Neural progenitor cell (in vitro differentiated cells): ENCODE data around the gene HSD11B1. TPM values are rescaled to one million over a fixed set of nuclear protein-coding genes. Genes with fewer than 3 reads are reported as not detected.

Experiments
- DNase-seq: peaks from one replicate; pipeline ENCODE4 v3.0.0-alpha.2; 2016; ENCODE audit warnings: low spot score
- H2AFZ ChIP-seq: fragments of 200-600 bp; sonication (generic); replicated peaks from 2 replicates; pipeline ENCODE4 v1.6.1; 2016; ENCODE audit warnings: antibody characterized with exemption
- H3F3A ChIP-seq: fragments of 200-600 bp; sonication (generic); 2 replicates; pipeline ENCODE4 v1.6.1; 2016; ENCODE audit warnings: antibody characterized with exemption, low read depth
- H3K27ac ChIP-seq: fragments of 200-600 bp; sonication (generic); 2 replicates; pipeline ENCODE4 v1.5.1; 2016; ENCODE audit warnings: mild to moderate bottlenecking
- H3K27me3 ChIP-seq: fragments of 200-600 bp; sonication (generic); 2 replicates; pipeline ENCODE4 v1.6.1; 2016; ENCODE audit warnings: mild to moderate bottlenecking, moderate library complexity
- H3K36me3 ChIP-seq: fragments of 200-600 bp; sonication (generic); 2 replicates; pipeline ENCODE4 v1.5.1; 2016
- H3K4me1 ChIP-seq: fragments of 200-600 bp; sonication (generic); 2 replicates; pipeline ENCODE4 v1.6.1; 2016; ENCODE audit warnings: mixed run types
- H3K4me2 ChIP-seq: fragments of 200-600 bp; sonication (generic); 2 replicates; pipeline ENCODE4 v1.6.1; 2016
- H3K4me3 ChIP-seq: fragments of 200-600 bp; sonication (generic); 2 replicates; pipeline ENCODE4 v1.5.1; 2016
- H3K79me2 ChIP-seq: fragments of 200-600 bp; sonication (generic); 2 replicates; pipeline ENCODE4 v1.6.1; 2016; ENCODE audit warnings: low read depth
- H3K9ac ChIP-seq: fragments of 200-600 bp; sonication (generic); 2 replicates; pipeline ENCODE4 v1.6.1; 2016
- H3K9me3 ChIP-seq: fragments of 200-600 bp; sonication (generic); 2 replicates; pipeline ENCODE4 v1.5.1; 2016; ENCODE audit warnings: low read depth
- H4K20me1 ChIP-seq: fragments of 200-600 bp; sonication (generic); 2 replicates; pipeline ENCODE4 v1.6.1; 2016; ENCODE audit warnings: low read depth
- H3K27ac Mint-ChIP-seq: 3 replicates; pipeline ENCODE4 v1.8.0; 2021; ENCODE audit warnings: mixed read lengths
- H3K27me3 Mint-ChIP-seq: 2 replicates; pipeline ENCODE4 v1.8.0; 2022; ENCODE audit warnings: low read depth, mild to moderate bottlenecking, inconsistent platforms, moderate library complexity, mixed read lengths; ENCODE audit not compliant: insufficient read depth
- H3K36me3 Mint-ChIP-seq: 3 replicates; pipeline ENCODE4 v1.8.0; 2021; ENCODE audit warnings: mixed read lengths
- H3K4me1 Mint-ChIP-seq: 3 replicates; pipeline ENCODE4 v1.8.0; 2021; ENCODE audit warnings: mixed read lengths
- H3K4me3 Mint-ChIP-seq: 3 replicates; pipeline ENCODE4 v1.8.0; 2021; ENCODE audit warnings: mild to moderate bottlenecking, moderate library complexity, mixed read lengths
- H3K9me3 Mint-ChIP-seq: 3 replicates; pipeline ENCODE4 v1.8.0; 2020; ENCODE audit warnings: mixed read lengths
- CTCF ChIP-seq: fragments of 200-600 bp; sonication (generic); IDR thresholded peaks from 2 replicates; pipeline ENCODE4 v1.5.1; 2017; ENCODE audit warnings: antibody characterized with exemption, mild to moderate bottlenecking
- EZH2 ChIP-seq: fragments of 200-600 bp; sonication (generic); IDR thresholded peaks from 2 replicates; pipeline ENCODE4 v1.6.1; 2017; ENCODE audit warnings: antibody characterized with exemption, mild to moderate bottlenecking, moderate library complexity
- EZH2phosphoT487 ChIP-seq: fragments of 200-600 bp; sonication (generic); IDR thresholded peaks from 2 replicates; pipeline ENCODE4 v1.6.1; 2017; ENCODE audit warnings: antibody characterized with exemption
- total RNA-seq: library from RNA; depleted of rRNA; stranded (reverse); fragments of >200 nt; gene quantifications from 2 replicates; pipeline ENCODE4 v1.2.3, GENCODE V29; 2015; ENCODE audit warnings: low replicate concordance

The HSD11B1 gene
- total RNA-seq, 1 donor from 2014 or later, result not detected

- TF ChIP-seq EZH2 (no peak), CTCF (no peak), EZH2phosphoT487 (no peak)
Measured at GRCh38 chr1:209657918-209658317, 46.7 kb upstream of the HSD11B1 start.

GRCh38 chr1:209659909-209660308 is 44.7 kb upstream of the HSD11B1 start:
- Histone ChIP-seq H3K27me3 (no peaks in the 10 kb centered on the region), H4K20me1 (no peaks in the 10 kb centered on the region), H3K9me3 (no peaks in the 10 kb centered on the region), H3K79me2 (no peaks in the 10 kb centered on the region), H3K4me1 (peaks cover 12% of the 10 kb centered on the region), H3K9ac (no peak overlapping the region), H3K36me3 (no peaks in the 10 kb centered on the region), H3K4me2 (no peak overlapping the region), H3K4me3 (no peak overlapping the region), H2AFZ (no peak overlapping the region), H3K27ac (no peak overlapping the region), H3F3A (peaks cover 3% of the 10 kb centered on the region)
- TF ChIP-seq CTCF (no peak), EZH2 (no peak), EZH2phosphoT487 (no peak)
- peak; percentile 27 for DNase-seq
- no peak overlapping the region for H3K27ac Mint-ChIP-seq
- no peaks in the 10 kb centered on the region for H3K36me3 Mint-ChIP-seq
- no peaks in the 10 kb centered on the region for H3K27me3 Mint-ChIP-seq
- peaks cover 25% of the 10 kb centered on the region for H3K4me1 Mint-ChIP-seq
- H3K4me3 Mint-ChIP-seq, result no peak overlapping the region
- H3K9me3 Mint-ChIP-seq, result no peaks in the 10 kb centered on the region

More at GRCh38 chr1:209657918-209658317, 46.7 kb upstream of the HSD11B1 start:
- H3K4me3 ChIP-seq, result no peak overlapping the region
- peaks cover 16% of the 10 kb centered on the region for H3K4me1 ChIP-seq
- H4K20me1 ChIP-seq, result no peaks in the 10 kb centered on the region
- no peak for DNase-seq
- H3K27ac ChIP-seq, result no peak overlapping the region
- no peaks in the 10 kb centered on the region for H3K36me3 ChIP-seq
- Mint-ChIP-seq H3K4me1 (peaks cover 34% of the 10 kb centered on the region), H3K4me3 (no peak overlapping the region), H3K9me3 (no peaks in the 10 kb centered on the region), H3K27ac (no peak overlapping the region), H3K27me3 (peaks cover 4% of the 10 kb centered on the region), H3K36me3 (no peaks in the 10 kb centered on the region)
- H3K4me2 ChIP-seq, result no peak overlapping the region
- H2AFZ ChIP-seq, result no peak overlapping the region
- no peaks in the 10 kb centered on the region for H3K79me2 ChIP-seq
- no peaks in the 10 kb centered on the region for H3K27me3 ChIP-seq
- no peak overlapping the region for H3K9ac ChIP-seq
- H3K9me3 ChIP-seq, result no peaks in the 10 kb centered on the region
- H3F3A ChIP-seq, result peaks cover 3% of the 10 kb centered on the region

- Histone ChIP-seq H3F3A (peaks cover 3% of the 10 kb centered on the region), H3K79me2 (no peaks in the 10 kb centered on the region), H4K20me1 (no peaks in the 10 kb centered on the region), H3K4me1 (peaks cover 12% of the 10 kb centered on the region), H3K4me2 (no peak overlapping the region), H3K9ac (no peak overlapping the region), H3K27me3 (no peaks in the 10 kb centered on the region), H2AFZ (no peak overlapping the region), H3K9me3 (no peaks in the 10 kb centered on the region), H3K36me3 (no peaks in the 10 kb centered on the region), H3K4me3 (no peak overlapping the region), H3K27ac (no peak overlapping the region)
- H3K4me3 Mint-ChIP-seq, result no peak overlapping the region
- peaks cover 25% of the 10 kb centered on the region for H3K4me1 Mint-ChIP-seq
- H3K9me3 Mint-ChIP-seq, result no peaks in the 10 kb centered on the region
- TF ChIP-seq EZH2 (no peak), CTCF (no peak), EZH2phosphoT487 (no peak)
- H3K27me3 Mint-ChIP-seq, result no peaks in the 10 kb centered on the region
- no peak for DNase-seq
- no peaks in the 10 kb centered on the region for H3K36me3 Mint-ChIP-seq
- H3K27ac Mint-ChIP-seq, result no peak overlapping the region
Measured at GRCh38 chr1:209661071-209661470, 43.6 kb upstream of the HSD11B1 start.
